Lower leg skin (tissue), 4 donors: Measurements from ENCODE around the gene GRIA1. TPM values are rescaled to one million over a fixed set of nuclear protein-coding genes. Genes with fewer than 3 reads are reported as not detected.

ENCODE experiments used
- DNase-seq, 2 donors: peaks; one replicate each; pipeline ENCODE4 v3.0.0-alpha.2; 2019; ENCODE audit warnings: low spot score in 2 of 2
- H3K4me3 ChIP-seq: fragments of 200-600 bp; sonication (generic); 2 replicates; pipeline ENCODE4 v1.5.1; 2017; ENCODE audit warnings: mild to moderate bottlenecking, low read depth; ENCODE audit not compliant: poor library complexity, severe bottlenecking
- POLR2A ChIP-seq, 2 donors: fragments of 450-650 bp; IDR thresholded peaks; one replicate each; pipeline ENCODE4 v1.6.1; 2016 to 2017; ENCODE audit warnings: antibody characterized with exemption in 2 of 2, mild to moderate bottlenecking in 1 of 2, moderate library complexity in 1 of 2
- WGBS, 2 donors: methylation state at CpG; one replicate each; pipeline ENCODE4 v1.1.5; 2018; 5-methylcytosine and 5-hydroxymethylcytosine counted together
- intact Hi-C: fragments of 100-400 bp; cut with DNase I; formaldehyde crosslinking; loops from one replicate; pipeline ENCODE4 v1.15.0; 2023; ENCODE audit warnings: low total_unique reads
- total RNA-seq, 4 donors: library from RNA; depleted of rRNA; stranded (reverse); fragments of >200 nt; gene quantifications; one replicate each; pipeline ENCODE4 v1.1.0, GENCODE V29; 2016
- TF ChIP-seq, protein P1 (sequence below), 3 donors: fragments of 450-650 bp; IDR thresholded peaks; one replicate each; pipeline ENCODE4 v1.5.1; 2016; ENCODE audit warnings: antibody characterized with exemption in 3 of 3, mild to moderate bottlenecking in 3 of 3, moderate library complexity in 2 of 3

Gene GRIA1
- total RNA-seq, 4 donors from 2014 or later, result 0.08 to 2.3 (median 0.40) TPM

DNA sequence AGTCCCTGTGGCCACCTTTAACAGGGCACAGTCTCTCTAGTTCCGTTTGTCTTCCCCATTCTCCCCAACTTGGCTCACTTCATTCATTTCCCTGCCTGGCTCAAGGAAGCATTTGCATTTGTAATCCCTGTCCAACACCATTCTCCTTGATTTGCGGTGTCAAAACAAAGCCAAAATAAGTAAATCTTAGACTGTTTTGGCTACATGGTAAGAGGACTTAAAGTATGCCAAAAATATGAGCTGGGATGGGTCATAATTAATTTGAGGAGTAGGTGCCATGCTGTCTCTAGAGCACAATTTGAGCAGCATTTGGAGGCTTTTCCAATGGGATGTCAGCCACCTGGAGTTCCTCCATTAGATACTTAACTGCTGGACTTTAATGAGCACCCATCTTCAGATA lies 3.7 kb upstream of the GRIA1 start:
- intact Hi-C loops, result no loop called here
- H3K4me3 ChIP-seq, result no peak overlapping the region
- 40 to 49% methylated on average over 2 of the region's 2 CpGs for WGBS, 2 donors
- DNase-seq, result no peak
- TF ChIP-seq POLR2A (IDR thresholded peaks at IDR 0.05), result no peak
- TF ChIP-seq, protein P1, sequence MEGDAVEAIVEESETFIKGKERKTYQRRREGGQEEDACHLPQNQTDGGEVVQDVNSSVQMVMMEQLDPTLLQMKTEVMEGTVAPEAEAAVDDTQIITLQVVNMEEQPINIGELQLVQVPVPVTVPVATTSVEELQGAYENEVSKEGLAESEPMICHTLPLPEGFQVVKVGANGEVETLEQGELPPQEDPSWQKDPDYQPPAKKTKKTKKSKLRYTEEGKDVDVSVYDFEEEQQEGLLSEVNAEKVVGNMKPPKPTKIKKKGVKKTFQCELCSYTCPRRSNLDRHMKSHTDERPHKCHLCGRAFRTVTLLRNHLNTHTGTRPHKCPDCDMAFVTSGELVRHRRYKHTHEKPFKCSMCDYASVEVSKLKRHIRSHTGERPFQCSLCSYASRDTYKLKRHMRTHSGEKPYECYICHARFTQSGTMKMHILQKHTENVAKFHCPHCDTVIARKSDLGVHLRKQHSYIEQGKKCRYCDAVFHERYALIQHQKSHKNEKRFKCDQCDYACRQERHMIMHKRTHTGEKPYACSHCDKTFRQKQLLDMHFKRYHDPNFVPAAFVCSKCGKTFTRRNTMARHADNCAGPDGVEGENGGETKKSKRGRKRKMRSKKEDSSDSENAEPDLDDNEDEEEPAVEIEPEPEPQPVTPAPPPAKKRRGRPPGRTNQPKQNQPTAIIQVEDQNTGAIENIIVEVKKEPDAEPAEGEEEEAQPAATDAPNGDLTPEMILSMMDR (IDR thresholded peaks at IDR 0.05), result no peak

DNA sequence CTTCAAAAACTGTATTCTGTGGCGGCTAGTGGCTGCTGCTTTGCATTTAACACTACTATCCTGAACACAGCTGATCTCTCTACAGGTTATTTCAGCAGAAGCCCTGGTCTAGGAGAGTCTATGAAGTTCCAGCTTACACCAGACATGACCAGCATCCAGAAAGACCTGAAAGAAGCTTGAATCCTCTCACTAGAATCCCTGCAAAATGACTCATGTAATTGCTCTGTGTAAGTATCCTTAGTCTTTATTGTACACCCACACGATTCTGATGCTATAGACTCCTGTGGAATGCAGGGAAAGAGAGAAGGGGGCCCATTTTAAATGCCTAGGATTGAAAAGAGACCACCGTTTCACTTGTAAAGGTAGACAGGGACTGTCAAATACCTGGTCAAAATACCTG lies 859 bp upstream of the GRIA1 start:
- 68 to 75% methylated on average over 3 of the region's 3 CpGs for WGBS, 2 donors
- no peak overlapping the region for H3K4me3 ChIP-seq
- DNase-seq, result no peak
- TF ChIP-seq POLR2A (IDR thresholded peaks at IDR 0.05), result no peak
- TF ChIP-seq, protein P1 (IDR thresholded peaks at IDR 0.05), result no peak
- intact Hi-C loops, result no loop called here

DNA sequence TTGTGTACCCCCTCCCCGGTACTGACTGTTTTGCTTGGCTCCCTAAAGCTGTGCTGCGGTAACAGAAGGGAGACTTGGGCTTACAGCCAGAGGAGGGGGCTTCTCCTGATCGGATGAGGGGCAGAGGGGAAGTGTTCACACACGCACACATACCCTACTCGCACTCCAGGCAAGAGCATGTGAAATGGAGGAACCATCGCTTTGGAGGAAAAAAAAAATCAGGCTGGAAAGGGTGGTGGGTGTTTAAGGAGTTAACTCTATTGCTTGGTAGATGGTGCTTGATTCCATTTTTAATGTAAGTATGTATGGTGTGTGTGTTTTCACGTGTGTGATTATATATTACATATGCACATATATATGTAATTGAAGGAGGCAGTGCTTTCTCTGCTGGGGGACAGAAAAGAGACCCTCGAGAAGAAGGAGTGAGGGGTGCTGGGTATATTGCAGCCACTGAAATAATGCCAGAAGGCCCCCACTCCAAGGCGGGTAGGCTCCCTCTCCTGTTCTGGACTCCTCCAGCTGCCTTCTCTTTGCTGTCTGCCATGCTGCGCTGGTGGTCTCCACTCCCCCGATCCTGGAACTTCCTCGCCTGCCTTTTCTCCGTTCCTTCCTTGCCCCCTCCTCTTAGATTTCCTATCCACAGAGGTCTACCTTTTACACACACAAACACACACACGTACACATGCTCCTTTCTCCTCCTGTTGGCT lies 721 bp downstream of the GRIA1 start:
- H3K4me3 ChIP-seq, result no peak overlapping the region
- 15 to 18% methylated on average over 14 of the region's 14 CpGs for WGBS, 2 donors
- no peak for DNase-seq
- TF ChIP-seq POLR2A (IDR thresholded peaks at IDR 0.05), result no peak
- TF ChIP-seq, protein P1 (IDR thresholded peaks at IDR 0.05), result no peak
- intact Hi-C loops, result no loop called here

GRCh38 chr5:153491856-153492255 lies 1.4 kb downstream of the GRIA1 start:
- no peak for DNase-seq

GRCh38 chr5:153496835-153497234 lies 6.4 kb downstream of the GRIA1 start:
- TF ChIP-seq POLR2A (IDR thresholded peaks at IDR 0.05), result no peak
- TF ChIP-seq, protein P1 (IDR thresholded peaks at IDR 0.05), result no peak
- intact Hi-C loops, result no loop called here
- 53% methylated on average over 1 of the region's 1 CpG for whole genome bisulfite sequencing, 2 donors
- no peak for DNase-seq
- no peak overlapping the region for H3K4me3 ChIP-seq

More at GRCh38 chr5:153491856-153492255, 1.4 kb downstream of the GRIA1 start:
- intact Hi-C loops, result no loop called here
- TF ChIP-seq POLR2A (IDR thresholded peaks at IDR 0.05), result no peak
- TF ChIP-seq, protein P1 (IDR thresholded peaks at IDR 0.05), result no peak
- 53 to 54% methylated on average over 8 of the region's 8 CpGs for WGBS, 2 donors
- H3K4me3 ChIP-seq, result no peak overlapping the region

- intact Hi-C loops, result no loop called here
- DNase-seq, result no peak
- no peak overlapping the region for H3K4me3 ChIP-seq
- TF ChIP-seq, protein P1 (IDR thresholded peaks at IDR 0.05), result no peak
- no peak for TF ChIP-seq POLR2A (IDR thresholded peaks at IDR 0.05)
Measured at GRCh38 chr5:153498516-153498915, 8.0 kb downstream of the GRIA1 start.
